Measurements from ENCODE around the gene CLHC1. TPM values are rescaled to one million over a fixed set of nuclear protein-coding genes. Genes with fewer than 3 reads are reported as not detected.

Gene CLHC1
- total and polyA plus RNA-seq, 4 donors: 0.45 to 4.9 (median 2.6) TPM

GRCh38 chr2:55159752-55160151, 72.3 kb downstream of the CLHC1 start:
- no peak for DNase-seq (ENCODE audit: low spot score)
- Histone ChIP-seq H3K4me3 (ENCODE audit: low read depth in 1 of 3, low read length in 3 of 3) (no peak overlapping the region), H3K27ac (ENCODE audit: low read depth in 1 of 2, low read length in 2 of 2) (no peak overlapping the region), H3K36me3 (ENCODE audit: control insufficient read depth in 4 of 4, insufficient read depth in 3 of 4, low read depth in 1 of 4, low read length in 3 of 4) (no peaks in the 10 kb centered on the region), H3K27me3 (ENCODE audit: control insufficient read depth in 4 of 4, insufficient read depth in 4 of 4, low read length in 3 of 4) (no peaks in the 10 kb centered on the region), H3K9ac (ENCODE audit: low read depth in 1 of 2, low read length in 2 of 2) (no peak overlapping the region), H3K4me1 (ENCODE audit: control insufficient read depth in 4 of 4, insufficient read depth in 4 of 4, low read length in 3 of 4) (peaks cover 0 to 11% (median 4%) of the 10 kb centered on the region in 4 donors), H3K9me3 (ENCODE audit: control insufficient read depth in 4 of 4, low read length in 3 of 4) (no peaks in the 10 kb centered on the region)
- no peak for TF ChIP-seq CTCF (IDR thresholded peaks at IDR 0.05; ENCODE audit: low read depth, low read length, missing input control)
- no peak for TF ChIP-seq FOXA1 (IDR thresholded peaks at IDR 0.05)
- no peak for TF ChIP-seq SP1 (IDR thresholded peaks at IDR 0.05)
- no peak for TF ChIP-seq HNF4A (conservative IDR thresholded peaks at IDR 0.05)
- no peak for TF ChIP-seq TAF1 (conservative IDR thresholded peaks at IDR 0.05)
- no peak for TF ChIP-seq MAX (IDR thresholded peaks at IDR 0.05)
- no peak for TF ChIP-seq GABPA (IDR thresholded peaks at IDR 0.05 in 1 of 2, conservative IDR thresholded peaks at IDR 0.05 in 1 of 2)
- TF ChIP-seq EGR1 (IDR thresholded peaks at IDR 0.05; ENCODE audit: low read depth in 2 of 2): no peak
- TF ChIP-seq ZBTB33 (IDR thresholded peaks at IDR 0.05): no peak
- no peak for TF ChIP-seq NR2F2 (IDR thresholded peaks at IDR 0.05)
- TF ChIP-seq REST (IDR thresholded peaks at IDR 0.05): no peak
- TF ChIP-seq ATF3 (IDR thresholded peaks at IDR 0.05): no peak
- TF ChIP-seq RAD21 (IDR thresholded peaks at IDR 0.05): no peak
- TF ChIP-seq YY1 (IDR thresholded peaks at IDR 0.05): no peak
- no peak for TF ChIP-seq FOXA2 (IDR thresholded peaks at IDR 0.05)
- TF ChIP-seq RXRA (IDR thresholded peaks at IDR 0.05): no peak
- no peak for TF ChIP-seq HNF4G (IDR thresholded peaks at IDR 0.05)
- TF ChIP-seq JUND (IDR thresholded peaks at IDR 0.05): no peak
- WGBS: 91% methylated on average over 2 of the region's 2 CpGs
